Endometrial microvascular endothelial cells (primary cell): ENCODE measurements around the gene DUSP2. TPM values are rescaled to one million over a fixed set of nuclear protein-coding genes. Genes with fewer than 3 reads are reported as not detected.

Source experiments
- in situ Hi-C: cut with HindIII; loops from 2 replicates; pipeline ENCODE4 v1.10.0; 2017; ENCODE audit warnings: low sequenced_read_pairs, low pct_unique_long_range_greater_than_20kb; ENCODE audit errors: inconsistent ontology term
- total RNA-seq: library from RNA; depleted of rRNA; stranded (reverse); fragments of >200 nt; gene quantifications from one replicate; pipeline ENCODE4 v1.2.3, GENCODE V29; 2015; ENCODE audit errors: inconsistent ontology term

The DUSP2 gene
- total RNA-seq, 1 donor from 2014 or later = not detected

GRCh38 chr2:96095116-96095636 lies 50.1 kb downstream of the DUSP2 start:
- in situ Hi-C loops = no loop called here

- in situ Hi-C loops = no loop called here
Observed at GRCh38 chr2:96093528-96093927, 51.7 kb downstream of the DUSP2 start.

Other genes with a start within 250 kb of the DUSP2 start
- gene ANKRD36C, start 153.6 kb downstream of the DUSP2 start, total RNA-seq = 12.8 TPM
- 4.3 TPM for gene GPAT2, start 110.5 kb downstream of the DUSP2 start, total RNA-seq
- gene ADRA2B, start 28.9 kb downstream of the DUSP2 start, total RNA-seq = not detected
- gene ASTL, start 6.9 kb downstream of the DUSP2 start, total RNA-seq = not detected
- 149 TPM for gene STARD7, start 63.4 kb upstream of the DUSP2 start, total RNA-seq
- 36.6 TPM for gene TMEM127, start 120.6 kb upstream of the DUSP2 start, total RNA-seq
- gene CIAO1, start 120.8 kb upstream of the DUSP2 start, total RNA-seq = 115 TPM
- 77.2 TPM for gene SNRNP200, start 160.1 kb upstream of the DUSP2 start, total RNA-seq
- 0.84 TPM for gene ITPRIPL1, start 179.9 kb upstream of the DUSP2 start, total RNA-seq
- gene NCAPH, start 190.3 kb upstream of the DUSP2 start, total RNA-seq = 26.5 TPM